Trophoblast cell (in vitro differentiated cells and primary cell): ENCODE data around the gene USH1C.
A peak's percentile ranks its signal among the peaks of the same experiment; 100 is the strongest.

Experiments used
- DNase-seq, 2 donors: peaks; one replicate each; pipeline ENCODE4 v3.0.0-alpha.2; 2016
- H2AFZ ChIP-seq: 2 replicates; pipeline ENCODE4 v1.6.1; 2013; ENCODE audit warnings: low read length, moderate library complexity, mild to moderate bottlenecking; ENCODE audit not compliant: insufficient read depth, poor library complexity
- H2AK5ac ChIP-seq: 2 replicates; pipeline ENCODE4 v1.6.1; 2013; ENCODE audit warnings: mild to moderate bottlenecking, low read length
- H2BK120ac ChIP-seq: 2 replicates; pipeline ENCODE4 v1.6.1; 2013; ENCODE audit warnings: low read length, mild to moderate bottlenecking, moderate library complexity; ENCODE audit not compliant: insufficient read depth, poor library complexity
- H2BK12ac ChIP-seq: 2 replicates; pipeline ENCODE4 v1.6.1; 2013; ENCODE audit warnings: mild to moderate bottlenecking, low read length, moderate library complexity
- H2BK5ac ChIP-seq: 2 replicates; pipeline ENCODE4 v1.6.1; 2013; ENCODE audit warnings: low read length, low read depth, moderate library complexity, mild to moderate bottlenecking; ENCODE audit not compliant: poor library complexity
- H3K14ac ChIP-seq: 2 replicates; pipeline ENCODE4 v1.6.1; 2013; ENCODE audit warnings: mild to moderate bottlenecking, low read length
- H3K18ac ChIP-seq: 2 replicates; pipeline ENCODE4 v1.6.1; 2013; ENCODE audit warnings: mild to moderate bottlenecking, low read length
- H3K23ac ChIP-seq: 2 replicates; pipeline ENCODE4 v1.6.1; 2013; ENCODE audit warnings: low read length
- H3K27ac ChIP-seq: 2 replicates; pipeline ENCODE4 v1.5.1; 2013; ENCODE audit warnings: low read depth, mild to moderate bottlenecking, inconsistent platforms, low read length, moderate library complexity
- H3K27me3 ChIP-seq: 2 replicates; pipeline ENCODE4 v1.6.1; 2013; ENCODE audit warnings: inconsistent platforms, mild to moderate bottlenecking, low read length, moderate library complexity; ENCODE audit not compliant: insufficient read depth
- H3K36me3 ChIP-seq, 2 experiments: 1 replicate in 1 of 2; 2 replicates in 1 of 2; pipeline ENCODE4 v1.6.1; 2013; ENCODE audit warnings: low read length in 2 of 2, mild to moderate bottlenecking in 2 of 2, moderate library complexity in 1 of 2; ENCODE audit not compliant: insufficient read depth in 2 of 2, control insufficient read depth in 1 of 2
- H3K4ac ChIP-seq: 2 replicates; pipeline ENCODE4 v1.6.1; 2013; ENCODE audit warnings: low read depth, mild to moderate bottlenecking, low read length, moderate library complexity
- H3K4me1 ChIP-seq, 2 experiments: 1 replicate in 1 of 2; 2 replicates in 1 of 2; pipeline ENCODE4 v1.6.1; 2013; ENCODE audit warnings: low read length in 2 of 2, mild to moderate bottlenecking in 2 of 2, moderate library complexity in 1 of 2; ENCODE audit not compliant: insufficient read depth in 2 of 2, control insufficient read depth in 1 of 2
- H3K4me2 ChIP-seq: 2 replicates; pipeline ENCODE4 v1.6.1; 2013; ENCODE audit warnings: inconsistent platforms, mild to moderate bottlenecking, low read length, moderate library complexity
- H3K4me3 ChIP-seq: 2 replicates; pipeline ENCODE4 v1.5.1; 2013; ENCODE audit warnings: mild to moderate bottlenecking, low read depth, low read length, inconsistent platforms
- H3K79me1 ChIP-seq: one replicate; pipeline ENCODE4 v1.6.1; 2013; ENCODE audit warnings: low read length
- H3K79me2 ChIP-seq: 2 replicates; pipeline ENCODE4 v1.6.1; 2013; ENCODE audit warnings: low read length, mild to moderate bottlenecking; ENCODE audit not compliant: control insufficient read depth, insufficient read depth, poor library complexity
- H3K9ac ChIP-seq: 2 replicates; pipeline ENCODE4 v1.6.1; 2013; ENCODE audit warnings: mild to moderate bottlenecking, low read length
- H3K9me3 ChIP-seq: 2 replicates; pipeline ENCODE4 v1.6.1; 2013; ENCODE audit warnings: low read depth, mild to moderate bottlenecking, control low read depth, inconsistent platforms, low read length; ENCODE audit not compliant: insufficient read depth
- H4K12ac ChIP-seq: 2 replicates; pipeline ENCODE4 v1.6.1; 2013; ENCODE audit warnings: low read depth, mild to moderate bottlenecking, low read length, moderate library complexity
- H4K8ac ChIP-seq: 2 replicates; pipeline ENCODE4 v1.6.1; 2013; ENCODE audit warnings: low read depth, mild to moderate bottlenecking, low read length, moderate library complexity
- H4K91ac ChIP-seq: one replicate; pipeline ENCODE4 v1.6.1; 2013; ENCODE audit warnings: low read depth, mild to moderate bottlenecking, low read length, moderate library complexity
- WGBS: extraction: QIAGEN DNeasy Blood & Tissue Kit; methylation state at CpG from one replicate; pipeline ENCODE4 v1.1.7; 2013; ENCODE audit warnings: missing lambda C conversion rate; ENCODE audit not compliant: insufficient read length, insufficient coverage; ENCODE audit errors: extremely low coverage; 5-methylcytosine and 5-hydroxymethylcytosine counted together

Gene USH1C

DNA sequence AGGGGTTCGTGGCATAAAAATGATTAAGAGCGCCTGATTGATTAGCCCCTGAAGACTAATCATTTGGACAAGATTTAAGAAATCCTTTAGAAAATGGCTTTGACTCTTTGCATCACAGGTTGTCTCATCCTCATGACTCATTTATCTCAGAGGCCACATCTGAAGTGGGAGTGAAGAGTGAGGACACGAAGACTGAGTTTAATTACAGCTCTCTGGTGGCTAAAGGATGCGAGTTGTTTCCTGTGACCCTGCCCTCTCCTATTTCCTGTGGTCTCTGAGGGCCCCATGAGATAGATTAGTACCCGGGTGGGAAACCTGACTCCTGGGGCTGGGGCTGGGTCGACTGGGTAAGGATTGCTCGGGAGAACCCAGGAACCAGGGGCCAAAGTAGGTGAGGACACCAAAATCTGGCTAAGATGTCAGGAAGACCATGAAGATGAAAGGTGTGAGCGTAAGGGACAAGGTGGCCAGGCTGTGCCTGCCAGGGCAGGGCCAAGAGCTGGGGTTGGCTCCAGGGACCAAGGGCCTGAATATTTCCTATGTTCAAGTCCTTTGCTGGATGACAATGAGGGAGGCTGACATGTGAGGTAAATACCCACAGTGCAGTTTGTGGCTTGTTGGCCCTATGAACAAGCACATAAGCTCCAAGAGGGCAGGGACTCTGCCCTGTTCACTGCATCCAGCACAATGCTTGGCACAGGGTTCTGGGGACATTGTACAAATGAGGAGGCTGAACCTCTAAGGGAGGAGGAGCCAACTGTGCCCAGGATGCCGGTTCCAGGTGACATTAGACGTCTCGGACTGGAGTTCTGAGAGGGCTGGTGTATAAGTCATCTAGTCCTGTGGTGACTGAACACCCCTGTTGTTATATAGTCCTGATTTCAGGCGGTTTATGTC is 6.5 kb upstream of the USH1C start:
- H2BK120ac ChIP-seq, result no peak overlapping the region
- H3K4me3 ChIP-seq, result no peak overlapping the region
- no peak overlapping the region for H2BK5ac ChIP-seq
- H3K27ac ChIP-seq, result no peak overlapping the region
- H3K14ac ChIP-seq, result no peak overlapping the region
- no peaks in the 10 kb centered on the region for H3K79me1 ChIP-seq
- no CpG with 5 or more reads among the region's 12 CpGs for WGBS
- no peak overlapping the region for H3K4ac ChIP-seq
- no peak overlapping the region for H4K8ac ChIP-seq
- H3K27me3 ChIP-seq, result no peaks in the 10 kb centered on the region
- H3K9me3 ChIP-seq, result no peaks in the 10 kb centered on the region
- H3K36me3 ChIP-seq, result no peaks in the 10 kb centered on the region
- H3K4me1 ChIP-seq, result peaks cover 5 to 7% of the 10 kb centered on the region in 2 experiments
- H3K9ac ChIP-seq, result no peak overlapping the region
- H2AK5ac ChIP-seq, result no peak overlapping the region
- H4K91ac ChIP-seq, result no peak overlapping the region
- no peaks in the 10 kb centered on the region for H3K79me2 ChIP-seq
- no peak overlapping the region for H3K23ac ChIP-seq
- H2AFZ ChIP-seq, result no peak overlapping the region
- DNase-seq, result no peak
- H4K12ac ChIP-seq, result no peak overlapping the region
- H3K18ac ChIP-seq, result no peak overlapping the region
- no peak overlapping the region for H2BK12ac ChIP-seq
- no peak overlapping the region for H3K4me2 ChIP-seq

DNA sequence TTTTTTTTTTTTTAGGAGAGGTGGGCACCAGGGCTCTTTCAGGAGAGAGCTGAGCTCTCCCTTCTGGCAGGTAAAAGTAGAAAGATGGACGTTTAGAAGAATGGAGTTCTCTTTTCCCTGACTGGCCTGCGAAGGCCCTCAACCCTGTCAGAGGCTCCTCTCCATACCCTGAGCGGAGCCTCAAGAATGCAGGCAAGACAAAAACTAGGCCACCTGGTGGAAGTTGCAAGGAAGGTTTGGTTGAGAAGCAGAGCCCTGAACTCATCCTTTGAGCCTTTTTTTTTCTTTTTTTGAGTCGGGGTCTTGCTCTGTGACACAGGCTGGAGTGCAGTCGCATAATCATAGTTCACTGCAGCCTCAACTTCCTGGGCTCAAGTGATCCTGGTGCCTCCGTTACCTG is 4.2 kb upstream of the USH1C start:
- no peak for DNase-seq
- Histone ChIP-seq H3K9ac (no peak overlapping the region), H3K79me2 (no peaks in the 10 kb centered on the region), H4K91ac (no peak overlapping the region), H3K36me3 (no peaks in the 10 kb centered on the region), H2AFZ (no peak overlapping the region), H2BK120ac (no peak overlapping the region), H4K8ac (no peak overlapping the region), H3K9me3 (peaks cover 2% of the 10 kb centered on the region), H3K14ac (no peak overlapping the region), H3K4ac (no peak overlapping the region), H4K12ac (no peak overlapping the region), H3K27ac (no peak overlapping the region), H3K79me1 (no peaks in the 10 kb centered on the region), H3K4me2 (no peak overlapping the region), H3K23ac (no peak overlapping the region), H3K27me3 (no peaks in the 10 kb centered on the region), H2BK5ac (no peak overlapping the region), H2AK5ac (no peak overlapping the region), H3K4me3 (no peak overlapping the region), H3K4me1 (peaks cover 13 to 15% of the 10 kb centered on the region in 2 experiments), H2BK12ac (no peak overlapping the region), H3K18ac (no peak overlapping the region)
- WGBS, result no CpG with 5 or more reads among the region's 6 CpGs

DNA sequence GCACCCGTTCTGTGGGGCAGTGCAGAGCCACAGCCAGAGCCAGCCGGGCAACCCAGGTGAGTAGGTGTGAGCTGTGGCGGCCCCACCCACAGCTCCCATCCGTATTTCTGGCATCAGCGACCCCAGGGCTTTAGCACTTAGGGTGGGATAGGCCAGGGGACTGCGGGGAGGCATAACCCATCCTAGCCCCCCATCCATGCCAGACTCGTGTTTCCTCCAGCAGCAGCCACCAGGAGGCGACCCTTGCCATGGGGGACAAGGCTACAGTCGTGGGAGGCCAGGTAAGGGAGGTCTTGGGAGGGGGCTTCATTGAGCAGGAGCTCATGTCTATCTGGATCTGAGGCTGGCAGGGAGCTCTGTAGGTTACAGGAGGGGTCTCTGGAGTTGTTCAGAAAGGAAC is 3.7 kb upstream of the USH1C start:
- WGBS, result no CpG with 5 or more reads among the region's 9 CpGs
- Histone ChIP-seq H3K9ac (no peak overlapping the region), H3K18ac (no peak overlapping the region), H2BK120ac (no peak overlapping the region), H3K79me1 (no peaks in the 10 kb centered on the region), H3K4me2 (no peak overlapping the region), H3K27me3 (no peaks in the 10 kb centered on the region), H3K4me3 (no peak overlapping the region), H3K4me1 (peaks cover 13 to 15% of the 10 kb centered on the region in 2 experiments), H4K91ac (no peak overlapping the region), H2AK5ac (no peak overlapping the region), H3K36me3 (no peaks in the 10 kb centered on the region), H3K4ac (no peak overlapping the region), H3K14ac (no peak overlapping the region), H3K79me2 (no peaks in the 10 kb centered on the region), H3K27ac (no peak overlapping the region), H4K12ac (no peak overlapping the region), H2AFZ (no peak overlapping the region), H3K23ac (no peak overlapping the region), H3K9me3 (peaks cover 3% of the 10 kb centered on the region), H2BK12ac (no peak overlapping the region), H4K8ac (no peak overlapping the region), H2BK5ac (no peak overlapping the region)
- no peak for DNase-seq

DNA sequence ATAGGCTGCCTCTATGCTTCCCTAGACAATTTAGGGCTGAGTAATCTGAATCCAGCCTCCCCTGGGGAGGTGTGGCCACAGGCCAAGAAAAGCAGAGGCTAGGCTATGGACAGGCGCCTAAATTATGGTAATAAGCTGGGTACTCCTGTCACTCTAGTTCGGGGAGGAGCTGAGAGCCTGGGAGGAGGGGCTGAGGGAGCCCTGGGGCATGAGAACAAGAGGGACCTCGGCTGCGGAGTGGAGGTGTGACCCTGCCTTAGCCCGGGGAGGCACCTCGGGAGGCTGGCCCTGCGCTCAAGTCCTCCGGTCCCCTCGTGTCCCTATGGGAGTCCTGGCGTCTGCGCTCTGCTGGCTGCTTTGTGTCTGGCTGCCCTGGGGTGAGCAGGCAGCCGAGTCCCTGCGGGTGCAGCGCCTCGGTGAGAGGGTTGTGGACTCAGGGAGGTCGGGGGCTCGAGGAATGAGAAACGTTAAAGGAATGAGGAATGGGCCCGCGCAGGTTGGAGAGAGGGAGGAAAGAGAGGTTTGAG is 2.9 kb upstream of the USH1C start, which contains the start of gene OTOG:
Gene OTOG, plus strand, starts transcription at position 209 of the 527 bp plus-strand sequence. Its CDS starts 114 bp downstream, at position 323.
- H3K27ac ChIP-seq, result no peak within 1 kb of the TSS
- H3K4me2 ChIP-seq, result peak within 1 kb of the TSS; percentile 31
- no peak within 1 kb of the TSS for H3K14ac ChIP-seq
- H2BK12ac ChIP-seq, result no peak within 1 kb of the TSS
- H3K36me3 ChIP-seq, result no peaks in the 10 kb centered on the region
- H4K12ac ChIP-seq, result peak within 1 kb of the TSS; percentile 16
- no peak within 1 kb of the TSS for H3K18ac ChIP-seq
- H3K27me3 ChIP-seq, result no peaks in the 10 kb centered on the region
- H3K4ac ChIP-seq, result no peak within 1 kb of the TSS
- no CpG with 5 or more reads among the region's 20 CpGs for WGBS
- no peak within 1 kb of the TSS for H2AK5ac ChIP-seq
- peak within 1 kb of the TSS; percentile 9 for H2AFZ ChIP-seq
- no peak within 1 kb of the TSS for H3K9ac ChIP-seq
- H2BK120ac ChIP-seq, result no peak within 1 kb of the TSS
- no peaks in the 10 kb centered on the region for H3K79me1 ChIP-seq
- H2BK5ac ChIP-seq, result no peak within 1 kb of the TSS
- peaks cover 3% of the 10 kb centered on the region for H3K9me3 ChIP-seq
- DNase-seq, result no peak
- no peak within 1 kb of the TSS for H3K23ac ChIP-seq
- H4K91ac ChIP-seq, result no peak within 1 kb of the TSS
- no peak within 1 kb of the TSS for H3K4me3 ChIP-seq
- no peaks in the 10 kb centered on the region for H3K79me2 ChIP-seq
- no peak within 1 kb of the TSS for H4K8ac ChIP-seq
- peaks cover 13 to 15% of the 10 kb centered on the region in 2 experiments for H3K4me1 ChIP-seq
